GM19395 (cell line): ENCODE data around the gene RB1.

Experiments used
- ATAC-seq: cut with Tn5 transposase; IDR thresholded peaks from one replicate; pipeline ENCODE4 v1.9.1; 2021; ENCODE audit warnings: mild to moderate bottlenecking, moderate library complexity; ENCODE audit not compliant: unreplicated experiment

The RB1 gene

DNA sequence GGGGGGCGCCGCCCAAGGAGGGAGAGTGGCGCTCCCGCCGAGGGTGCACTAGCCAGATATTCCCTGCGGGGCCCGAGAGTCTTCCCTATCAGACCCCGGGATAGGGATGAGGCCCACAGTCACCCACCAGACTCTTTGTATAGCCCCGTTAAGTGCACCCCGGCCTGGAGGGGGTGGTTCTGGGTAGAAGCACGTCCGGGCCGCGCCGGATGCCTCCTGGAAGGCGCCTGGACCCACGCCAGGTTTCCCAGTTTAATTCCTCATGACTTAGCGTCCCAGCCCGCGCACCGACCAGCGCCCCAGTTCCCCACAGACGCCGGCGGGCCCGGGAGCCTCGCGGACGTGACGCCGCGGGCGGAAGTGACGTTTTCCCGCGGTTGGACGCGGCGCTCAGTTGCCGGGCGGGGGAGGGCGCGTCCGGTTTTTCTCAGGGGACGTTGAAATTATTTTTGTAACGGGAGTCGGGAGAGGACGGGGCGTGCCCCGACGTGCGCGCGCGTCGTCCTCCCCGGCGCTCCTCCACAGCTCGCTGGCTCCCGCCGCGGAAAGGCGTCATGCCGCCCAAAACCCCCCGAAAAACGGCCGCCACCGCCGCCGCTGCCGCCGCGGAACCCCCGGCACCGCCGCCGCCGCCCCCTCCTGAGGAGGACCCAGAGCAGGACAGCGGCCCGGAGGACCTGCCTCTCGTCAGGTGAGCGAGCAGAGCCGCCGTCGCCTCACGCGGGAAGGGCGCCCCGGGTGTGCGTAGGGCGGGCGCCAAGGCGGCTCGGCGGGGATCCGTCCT is at the start of gene RB1:
RB1 (plus strand) TSS at position 393 of the 784 bp plus-strand sequence; CDS start at position 555, 162 bp downstream.
- peak; percentile 77 for ATAC-seq

DNA sequence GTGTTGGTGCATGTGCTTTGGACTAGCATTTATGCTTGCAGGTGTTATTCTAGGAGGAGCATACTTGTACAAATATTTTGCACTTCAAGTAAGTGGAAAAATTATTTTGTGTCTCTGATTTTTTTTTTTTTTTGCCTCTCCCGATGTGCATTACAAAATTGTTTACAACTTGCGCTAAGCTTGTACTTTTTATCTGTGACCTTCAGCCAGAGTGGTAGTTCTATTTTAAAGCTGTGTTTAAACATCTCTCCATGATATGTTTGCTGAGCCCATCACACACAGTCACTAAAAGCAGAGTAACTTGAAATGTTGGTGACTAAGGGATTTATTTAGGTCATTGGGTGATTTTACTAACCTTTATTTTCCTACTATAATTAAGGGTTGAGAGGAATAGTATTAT is 49.7 kb upstream of the RB1 start:
- ATAC-seq, result no peak

DNA sequence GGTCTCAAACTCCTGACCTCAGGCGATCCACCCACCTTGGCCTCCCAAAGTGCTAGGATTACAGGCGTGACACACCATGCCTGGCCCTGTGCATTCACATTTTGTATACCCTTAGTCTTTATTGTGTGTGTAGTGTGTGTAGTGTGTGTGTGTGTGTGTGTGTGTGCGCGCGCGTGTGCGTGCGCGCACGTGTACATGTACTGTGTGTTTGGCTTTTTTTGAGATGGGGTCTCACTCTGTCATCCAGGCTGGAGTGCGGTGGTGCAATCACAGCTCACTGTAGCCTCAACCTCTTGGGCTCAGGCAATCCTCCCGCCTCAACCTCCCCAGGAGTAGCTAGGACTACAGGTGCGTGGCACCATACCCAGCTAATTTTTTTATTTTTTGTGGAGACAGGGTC is 48.5 kb upstream of the RB1 start:
- ATAC-seq, result no peak

DNA sequence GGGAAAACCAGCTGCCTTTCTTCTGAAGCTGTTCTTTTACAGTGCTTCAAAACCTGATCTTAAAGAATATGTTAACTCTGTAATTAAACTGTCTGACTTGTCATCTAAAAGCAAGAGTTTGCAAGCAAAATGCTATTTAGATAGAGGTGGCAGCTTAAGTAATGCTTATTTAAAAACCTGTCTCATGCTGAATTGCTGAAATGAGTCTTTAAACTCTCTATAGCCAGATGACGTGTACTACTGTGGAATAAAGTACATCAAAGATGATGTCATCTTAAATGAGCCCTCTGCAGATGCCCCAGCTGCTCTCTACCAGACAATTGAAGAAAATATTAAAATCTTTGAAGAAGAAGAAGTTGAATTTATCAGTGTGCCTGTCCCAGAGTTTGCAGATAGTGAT is 47.6 kb upstream of the RB1 start:
- ATAC-seq, result no peak

DNA sequence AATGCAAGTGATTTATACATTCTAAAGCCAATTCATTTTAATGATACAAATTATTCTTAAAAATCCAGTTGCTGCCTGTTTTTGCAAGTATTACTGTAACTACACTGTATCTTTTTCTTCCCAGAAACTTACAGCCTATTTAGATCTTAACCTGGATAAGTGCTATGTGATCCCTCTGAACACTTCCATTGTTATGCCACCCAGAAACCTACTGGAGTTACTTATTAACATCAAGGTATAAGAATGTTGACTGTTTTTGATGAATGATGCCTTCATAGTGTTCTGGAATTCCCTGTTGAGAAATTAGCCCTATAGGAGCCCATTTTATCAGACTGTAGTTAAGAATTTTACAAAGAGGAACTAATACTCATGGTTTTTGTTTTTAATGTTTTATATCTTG is 45.5 kb upstream of the RB1 start:
- no peak for ATAC-seq

DNA sequence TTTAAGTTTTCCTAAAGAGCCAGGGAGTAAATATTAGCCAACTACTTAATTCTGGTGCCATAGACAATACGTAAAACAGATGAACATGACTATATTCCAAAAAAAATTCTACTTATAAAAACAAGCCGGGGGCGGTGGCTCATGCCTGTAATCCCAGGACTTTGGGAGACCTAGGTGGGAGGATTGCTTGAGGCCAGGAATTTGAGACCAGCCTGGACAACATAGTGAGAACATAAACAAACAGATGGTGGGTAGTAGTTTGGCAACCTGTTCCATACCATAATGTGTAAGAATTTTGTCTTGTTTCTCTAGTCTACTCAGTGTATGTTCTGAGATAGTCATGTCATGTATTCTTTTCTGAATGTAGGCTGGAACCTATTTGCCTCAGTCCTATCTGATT is 45.1 kb upstream of the RB1 start:
- ATAC-seq, result no peak

DNA sequence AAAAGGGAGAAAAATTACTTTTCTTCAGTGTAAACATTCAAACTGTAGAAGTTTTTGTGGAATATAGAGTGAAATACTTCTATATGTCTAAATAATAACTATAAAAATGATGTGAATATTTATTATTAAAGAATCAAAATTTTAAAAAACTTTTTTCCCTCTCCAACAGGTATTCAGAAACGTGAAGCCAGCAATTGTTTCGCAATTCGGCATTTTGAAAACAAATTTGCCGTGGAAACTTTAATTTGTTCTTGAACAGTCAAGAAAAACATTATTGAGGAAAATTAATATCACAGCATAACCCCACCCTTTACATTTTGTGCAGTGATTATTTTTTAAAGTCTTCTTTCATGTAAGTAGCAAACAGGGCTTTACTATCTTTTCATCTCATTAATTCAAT is 42.6 kb upstream of the RB1 start:
- ATAC-seq, result no peak

DNA sequence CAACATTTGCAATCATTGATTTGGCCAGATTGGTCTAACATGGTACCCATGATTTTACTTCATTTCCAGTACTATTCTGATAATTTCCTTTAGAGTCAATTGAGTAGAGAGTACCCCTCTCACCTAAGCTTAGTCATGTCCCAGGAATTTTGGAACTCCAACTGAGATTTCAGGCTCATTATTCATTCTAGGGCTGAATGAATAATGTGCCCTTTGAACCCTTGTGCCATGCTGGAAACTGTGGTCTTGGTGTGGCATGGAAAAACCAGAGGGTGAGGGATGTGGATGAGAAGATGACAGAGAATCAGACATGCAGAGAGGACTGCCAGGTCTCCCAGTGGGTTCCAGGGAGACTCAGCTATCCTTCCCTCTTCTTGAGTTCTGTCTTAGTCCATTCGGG is 40.4 kb upstream of the RB1 start:
- no peak for ATAC-seq

DNA sequence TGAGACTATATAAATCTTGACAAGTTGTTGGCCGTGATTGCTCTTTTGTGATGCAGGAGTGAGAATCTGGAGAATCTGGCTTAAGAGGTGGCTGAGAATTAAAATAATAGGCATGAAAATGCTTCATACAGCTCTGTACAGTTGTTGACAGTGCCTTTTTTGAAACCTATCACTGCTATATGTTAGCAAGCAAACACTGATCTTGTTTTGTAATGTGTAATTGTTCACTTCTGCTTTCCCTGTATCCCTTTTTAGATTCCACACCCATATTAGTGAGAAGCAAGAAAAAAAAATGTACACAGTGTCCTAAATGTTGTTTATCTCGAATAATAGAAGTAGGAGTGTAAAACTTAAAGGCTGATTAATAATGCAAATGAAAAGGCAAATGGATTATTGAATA is 39.5 kb upstream of the RB1 start:
- no peak for ATAC-seq

DNA sequence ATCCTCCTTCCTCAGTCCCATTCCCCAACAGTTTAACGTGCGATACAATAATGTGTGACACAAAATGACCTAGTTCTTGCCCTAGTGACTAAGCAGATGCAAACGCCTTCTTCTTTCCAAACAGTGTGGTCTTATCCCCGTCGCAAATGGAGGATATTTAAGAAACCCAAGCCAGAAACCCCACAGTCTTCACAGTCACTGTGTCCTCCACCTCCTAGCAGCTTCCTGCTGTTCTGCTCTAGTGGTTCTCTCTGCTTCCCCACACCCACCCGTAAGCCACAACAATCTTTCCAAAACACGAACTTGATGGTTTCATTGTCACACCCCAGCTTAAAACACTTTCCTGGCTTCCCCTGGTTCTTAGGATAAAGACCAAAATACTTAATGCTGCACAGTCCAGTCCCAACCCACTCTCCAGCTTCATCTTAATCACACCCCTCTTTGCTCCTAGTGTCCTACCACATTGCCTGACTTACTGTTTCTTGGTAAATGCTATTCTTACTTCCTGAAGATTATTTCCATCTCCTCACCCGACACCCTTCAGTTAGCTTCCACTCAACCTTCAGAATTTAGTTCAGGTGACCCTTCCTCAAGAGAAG is 38.2 kb upstream of the RB1 start:
- ATAC-seq, result peak; percentile 56

DNA sequence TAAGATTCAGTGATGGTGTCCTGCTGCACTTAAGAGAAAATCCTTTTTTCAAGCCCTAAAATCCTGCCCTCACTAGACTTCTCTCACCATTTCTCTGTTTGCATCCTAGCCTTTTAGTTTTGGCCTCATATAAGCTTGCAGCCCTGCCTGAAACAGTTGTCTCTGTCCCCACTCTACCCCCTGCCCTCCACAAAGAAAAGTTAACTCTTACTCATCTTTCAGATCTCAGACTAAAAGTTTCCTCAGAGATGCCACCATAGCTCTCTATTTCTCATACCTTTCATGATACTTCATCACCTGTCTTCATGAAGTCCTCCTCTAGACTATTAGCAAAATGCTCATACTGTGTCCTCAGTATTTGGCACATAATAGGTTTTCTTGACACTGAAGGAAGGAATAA is 37.4 kb upstream of the RB1 start:
- no peak for ATAC-seq

DNA sequence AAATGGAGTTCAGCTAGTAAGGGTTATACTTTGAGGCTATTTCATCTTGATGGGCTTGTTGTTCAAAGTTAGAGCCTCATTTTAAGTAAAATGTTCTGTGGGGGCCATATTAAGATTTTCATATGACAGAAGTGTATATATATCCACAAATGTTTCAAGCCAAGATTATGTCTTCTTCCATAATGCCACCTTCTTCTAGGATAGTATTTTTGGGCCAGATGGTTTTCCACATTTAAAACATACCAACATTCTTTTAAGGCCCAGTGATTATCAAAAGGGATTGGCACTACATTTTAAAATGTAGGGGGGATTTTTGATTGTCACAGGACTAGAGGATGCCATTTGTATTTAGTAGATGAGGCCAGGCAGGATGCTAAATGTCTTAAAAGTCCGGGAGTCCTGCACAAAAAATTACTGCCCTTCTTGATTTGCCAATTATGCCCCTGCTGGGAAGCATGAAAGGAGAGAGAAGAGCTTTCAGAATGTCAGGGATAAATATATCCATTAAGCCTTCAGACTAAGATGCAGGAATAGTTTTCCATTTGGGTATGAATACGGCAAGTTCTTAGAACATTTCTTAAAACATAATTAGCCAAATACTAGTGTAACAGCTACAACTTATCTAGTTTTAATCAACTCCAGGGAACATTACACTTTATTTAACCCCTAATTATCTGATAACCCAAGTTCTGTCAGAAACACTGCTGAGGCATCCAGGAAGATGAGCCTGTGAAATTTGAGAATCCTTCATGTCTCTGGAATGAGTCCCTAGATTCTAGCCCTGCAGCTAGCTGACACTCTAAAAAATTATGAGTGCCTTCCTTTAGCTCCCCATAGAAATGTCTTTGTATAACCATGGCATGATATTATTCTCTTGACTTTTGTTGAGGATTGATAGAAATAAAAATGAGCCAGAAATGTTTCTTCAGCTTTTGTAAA is 36.6 kb upstream of the RB1 start:
- no peak for ATAC-seq

DNA sequence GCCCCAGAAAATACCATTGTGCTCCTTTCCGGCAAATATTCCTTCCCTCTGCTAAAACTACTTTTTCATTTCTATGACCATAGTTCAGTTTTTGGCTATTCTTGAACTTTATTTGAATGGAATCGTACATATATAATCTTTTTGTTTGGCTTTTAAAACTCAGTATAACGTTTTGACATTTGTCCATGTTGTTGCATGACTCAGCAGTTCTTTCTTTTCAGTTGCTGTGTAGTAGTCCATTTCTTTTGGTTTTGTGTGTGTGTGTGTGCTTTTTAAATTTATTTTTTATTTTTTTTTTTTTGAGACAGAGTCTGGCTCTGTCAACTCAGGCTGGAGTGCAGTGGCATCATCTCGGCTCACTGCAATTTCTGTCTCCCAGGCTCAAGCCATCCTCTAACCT is 35.5 kb upstream of the RB1 start:
- no peak for ATAC-seq

DNA sequence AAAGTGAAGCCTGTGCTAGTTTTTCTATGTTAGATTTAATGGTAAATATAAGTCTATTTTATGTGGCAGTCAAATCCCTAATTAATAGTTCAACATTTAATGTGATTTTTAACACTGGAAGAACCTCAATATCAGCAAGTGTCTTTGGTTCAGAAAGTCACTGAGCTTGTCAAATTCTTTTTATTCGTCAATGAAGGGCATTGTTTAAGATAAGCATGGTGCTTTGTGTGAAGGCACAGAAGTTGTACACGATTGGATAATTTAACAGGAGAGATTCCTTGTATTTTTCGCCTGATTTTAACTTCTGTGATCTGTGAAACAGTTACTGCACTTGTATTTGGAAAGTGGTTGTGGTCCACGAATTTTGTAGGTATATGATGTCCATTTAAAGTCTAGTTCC is 30.2 kb upstream of the RB1 start:
- ATAC-seq, result no peak

DNA sequence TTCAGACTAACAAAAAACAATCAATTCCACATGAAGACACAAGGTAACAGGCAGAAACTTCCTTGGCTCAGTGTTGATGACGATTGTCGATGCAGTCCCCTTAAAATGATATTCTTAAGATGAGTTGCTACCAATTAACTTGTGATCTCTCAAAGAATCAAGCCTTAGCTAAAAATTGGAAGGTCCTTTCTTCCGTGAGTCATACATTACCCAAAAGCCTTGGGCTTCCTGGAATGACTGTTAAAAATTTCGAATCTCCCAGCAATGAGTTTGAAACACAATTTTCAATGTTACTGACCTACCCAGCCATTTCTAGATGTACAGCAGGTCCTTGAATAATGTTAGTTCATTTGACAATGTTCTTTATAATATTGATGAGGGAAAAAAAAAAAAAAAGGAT is 28.0 kb upstream of the RB1 start:
- ATAC-seq, result no peak

DNA sequence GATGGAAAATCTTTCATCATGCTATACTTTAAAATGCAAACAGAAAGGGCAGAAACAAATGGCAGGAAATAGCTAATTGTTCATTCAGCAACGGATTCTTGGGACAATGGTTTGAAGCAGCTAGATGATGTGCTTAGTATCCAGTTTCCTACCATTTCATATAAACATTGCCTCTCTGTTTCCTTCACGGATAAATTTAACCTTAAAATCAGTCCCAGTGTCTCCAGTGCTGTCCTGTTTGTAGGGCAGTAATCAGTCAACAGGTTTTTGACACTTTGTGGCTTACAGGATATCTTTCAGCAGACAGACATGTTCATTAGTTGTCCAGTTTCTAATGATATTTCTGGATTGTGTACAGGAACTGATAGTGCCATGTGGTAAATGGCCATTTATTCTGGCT is 24.7 kb upstream of the RB1 start:
- no peak for ATAC-seq

DNA sequence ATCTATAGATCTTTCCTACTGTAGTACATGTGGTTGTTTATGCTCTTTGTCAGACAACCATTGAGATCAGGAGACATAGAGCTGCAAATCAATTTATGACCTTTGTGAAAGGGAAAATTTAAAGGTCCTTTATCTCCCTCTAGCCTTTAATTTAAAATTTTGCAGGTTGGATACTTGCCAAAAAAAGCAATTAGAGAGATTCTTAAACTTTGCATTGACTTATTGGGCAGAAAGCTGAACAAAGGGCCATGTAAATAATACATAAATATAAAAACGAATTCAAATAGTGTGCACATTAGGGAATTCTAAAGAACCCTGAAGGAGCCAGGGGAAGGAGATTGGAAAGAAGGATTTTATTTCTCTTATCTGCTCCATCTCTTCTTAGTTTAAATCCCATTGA is 22.0 kb upstream of the RB1 start:
- no peak for ATAC-seq

DNA sequence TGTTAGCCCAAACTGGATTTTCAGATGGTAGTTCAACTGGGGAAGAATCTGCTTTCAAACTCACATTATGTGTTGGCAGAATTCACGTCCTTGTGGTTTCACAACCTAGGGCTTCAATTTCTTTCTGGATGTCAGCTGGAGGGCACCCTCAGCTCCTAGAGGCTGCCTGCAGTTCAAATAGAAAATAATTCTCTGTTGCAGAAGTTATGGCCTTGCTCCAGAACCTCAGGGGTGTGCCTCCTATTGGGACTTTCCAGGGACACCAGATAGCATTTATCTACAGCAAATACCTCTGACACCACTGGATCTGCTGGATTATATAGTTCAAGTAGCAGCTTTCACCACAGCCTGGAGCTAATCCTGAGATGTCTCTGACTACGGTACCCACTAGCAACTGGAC is 11.8 kb upstream of the RB1 start:
- no peak for ATAC-seq

DNA sequence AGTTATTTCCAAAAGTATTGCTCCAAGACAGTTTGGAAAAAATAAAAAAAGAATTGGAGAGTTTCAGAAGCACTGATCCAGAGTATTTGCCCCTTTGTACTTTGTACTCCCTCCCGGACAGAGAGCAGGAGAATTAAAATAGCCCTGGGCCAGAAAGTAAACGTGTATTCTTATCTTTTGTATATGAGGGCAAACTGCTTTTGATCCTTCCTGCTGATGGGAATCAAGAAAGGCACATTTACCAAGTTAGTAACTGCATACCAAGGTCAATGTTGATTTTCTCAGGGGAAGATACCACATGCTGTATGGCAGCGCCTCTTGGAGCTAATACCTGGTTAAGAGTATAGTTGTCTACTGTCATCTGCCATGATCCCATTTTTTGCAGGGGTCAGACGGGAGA is 10.9 kb upstream of the RB1 start:
- no peak for ATAC-seq

DNA sequence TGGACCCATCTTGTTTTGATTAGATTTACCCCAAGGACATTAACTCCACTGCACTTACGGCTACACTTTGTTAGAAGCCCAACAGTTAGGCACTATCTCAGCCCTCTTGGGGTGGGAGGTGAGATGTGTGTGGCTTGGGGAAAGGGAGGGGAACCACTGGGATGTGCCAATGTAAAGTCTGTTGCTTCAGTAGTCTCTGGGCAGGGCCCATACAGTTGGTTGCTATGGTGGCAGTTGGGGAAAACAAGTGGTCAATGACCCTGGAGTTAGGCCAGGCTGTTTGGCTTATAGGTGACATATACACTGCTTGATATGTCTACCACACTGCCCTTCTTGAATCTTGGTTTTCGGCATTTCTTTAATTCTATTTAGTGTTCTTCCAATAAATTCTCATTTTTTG is 8.9 kb upstream of the RB1 start:
- no peak for ATAC-seq

DNA sequence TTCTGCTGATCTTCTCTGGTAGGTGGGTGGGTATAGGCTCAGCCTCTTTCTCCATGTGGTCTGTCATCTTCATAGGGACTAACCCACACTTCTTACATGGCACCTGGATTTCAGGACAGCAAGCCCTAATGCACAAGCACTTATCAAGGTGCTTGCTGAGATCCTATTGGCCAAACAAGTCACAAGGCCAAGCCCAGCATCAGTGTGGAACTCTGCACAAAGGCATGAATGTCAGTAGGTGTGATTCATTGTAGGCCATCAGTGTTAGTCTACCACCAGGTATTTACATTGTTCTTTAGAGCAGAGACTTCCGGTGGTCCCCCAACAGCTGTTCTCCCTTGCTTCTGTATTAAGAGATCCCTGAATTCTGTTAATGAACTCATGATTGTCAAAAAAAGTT is 8.3 kb upstream of the RB1 start:
- ATAC-seq, result no peak

DNA sequence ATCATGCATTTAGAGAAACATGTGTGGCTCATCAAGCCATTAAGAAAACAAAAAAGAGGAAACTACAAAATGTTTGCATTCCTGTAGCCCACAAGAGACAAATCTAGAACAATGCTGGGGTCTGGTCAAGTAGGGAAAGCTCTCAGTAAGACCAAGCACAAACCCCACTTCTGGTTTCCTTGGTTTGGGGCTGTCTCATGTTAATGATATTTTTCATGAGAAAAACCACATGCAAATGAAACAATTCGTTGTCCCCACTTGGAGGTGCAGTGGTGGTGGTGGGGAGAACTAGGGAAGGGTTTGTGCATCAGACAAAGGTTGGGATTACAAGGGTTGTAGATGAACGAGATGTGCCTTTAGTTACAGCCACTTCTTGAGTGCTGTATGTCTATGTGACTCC is 7.0 kb upstream of the RB1 start:
- peak; percentile 86 for ATAC-seq
